Central memory CD8-positive, alpha-beta T cell (primary cell): Measurements from ENCODE around the gene ACVR1.
"Not testable (repeated sequence)": the region's sequence is repeated elsewhere in the genome, so short reads cannot be mapped to it uniquely, and the experiment has no call there.

Source experiments
- ATAC-seq: fragments of 150-1000 bp; cut with Tn5 transposase; replicated peaks from 2 replicates; pipeline ENCODE4 v1.10.0; 2022; ENCODE audit warnings: mild to moderate bottlenecking, moderate FRiP score, moderate number of reproducible peaks; ENCODE audit not compliant: poor library complexity, severe bottlenecking; ENCODE audit errors: extremely low read depth
- DNase-seq, 2 donors: peaks; one replicate each; pipeline ENCODE4 v3.0.0; 2021; ENCODE audit warnings: low spot score in 2 of 2
- H3K27ac Mint-ChIP-seq: one replicate; pipeline ENCODE4 v1.8.0; 2022; ENCODE audit warnings: low read depth, mild to moderate bottlenecking, moderate library complexity, mixed read lengths
- H3K27me3 Mint-ChIP-seq: one replicate; pipeline ENCODE4 v1.8.0; 2022; ENCODE audit warnings: mixed read lengths
- H3K36me3 Mint-ChIP-seq: one replicate; pipeline ENCODE4 v1.8.0; 2022; ENCODE audit warnings: mild to moderate bottlenecking, moderate library complexity, mixed read lengths; ENCODE audit not compliant: insufficient read depth
- H3K4me1 Mint-ChIP-seq: one replicate; pipeline ENCODE4 v1.8.0; 2022; ENCODE audit warnings: mixed read lengths
- H3K4me3 Mint-ChIP-seq: one replicate; pipeline ENCODE4 v1.8.0; 2022; ENCODE audit warnings: mild to moderate bottlenecking, moderate library complexity, mixed read lengths
- H3K9me3 Mint-ChIP-seq: one replicate; pipeline ENCODE4 v1.8.0; 2022; ENCODE audit warnings: mixed read lengths

The ACVR1 gene

DNA sequence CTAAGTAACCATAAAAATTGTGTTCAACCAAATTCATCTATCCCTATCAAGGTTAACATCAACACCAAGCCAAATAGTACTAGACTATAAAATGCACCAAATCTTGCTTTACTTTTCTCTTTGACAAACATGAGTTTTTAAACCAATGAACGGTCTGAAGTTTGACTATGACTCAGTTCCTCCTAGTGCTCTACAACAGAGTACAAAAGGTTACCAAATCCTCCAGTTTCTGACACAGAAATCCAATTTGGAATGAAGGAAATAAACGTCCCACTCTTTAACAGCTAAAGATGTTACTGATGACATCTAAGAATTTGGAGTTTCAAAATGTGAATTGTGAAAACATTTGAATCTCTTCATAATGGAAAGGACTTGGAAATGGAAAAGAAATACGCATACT is 11.8 kb upstream of the ACVR1 start:
- Mint-ChIP-seq H3K4me1 (peaks cover 15% of the 10 kb centered on the region), H3K27me3 (no peaks in the 10 kb centered on the region), H3K36me3 (peaks cover 2% of the 10 kb centered on the region), H3K9me3 (no peaks in the 10 kb centered on the region), H3K4me3 (no peak overlapping the region), H3K27ac (no peak overlapping the region)
- DNase-seq: no peak
- no peak for ATAC-seq

DNA sequence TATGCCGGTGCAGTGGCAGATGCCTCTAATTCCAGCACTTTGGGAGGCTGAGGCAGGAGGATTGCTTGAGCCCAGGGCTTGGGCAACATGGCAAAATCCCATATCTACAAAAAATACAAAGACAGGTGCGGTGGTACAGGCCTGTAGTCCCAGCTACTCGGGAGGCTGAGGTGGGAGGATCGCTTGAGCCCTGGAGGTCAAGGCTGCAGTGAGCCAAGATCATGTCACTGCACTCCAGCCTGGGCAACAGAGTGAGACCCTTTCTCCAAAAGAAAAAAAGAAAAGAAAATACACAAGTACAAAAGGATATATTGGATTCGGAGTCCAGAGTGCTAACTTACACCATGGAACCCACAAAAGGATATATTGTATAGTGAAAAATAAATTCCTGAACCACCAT is 8.4 kb upstream of the ACVR1 start:
- not testable (repeated sequence) for H3K9me3 Mint-ChIP-seq, DNase-seq, H3K4me1 Mint-ChIP-seq, H3K36me3 Mint-ChIP-seq, H3K27ac Mint-ChIP-seq, H3K4me3 Mint-ChIP-seq, H3K27me3 Mint-ChIP-seq, ATAC-seq

DNA sequence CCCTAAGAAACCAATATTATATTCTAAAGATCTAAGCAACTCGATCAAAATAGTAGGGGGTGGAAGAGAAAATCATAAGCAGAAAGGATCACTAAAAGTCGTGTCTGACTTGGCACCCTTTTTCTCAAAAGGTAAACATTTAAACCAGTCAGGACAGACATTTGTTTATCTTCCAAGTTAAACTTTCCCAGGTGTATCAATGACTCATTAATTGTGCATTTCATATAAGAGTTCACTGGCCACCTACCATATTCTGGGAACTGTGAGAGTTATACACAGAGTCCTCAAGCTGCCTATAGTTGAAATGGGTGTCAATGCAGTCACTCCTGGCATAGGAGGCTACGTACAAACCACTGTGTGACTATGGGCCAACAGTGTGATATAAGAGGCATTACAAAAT is 4.8 kb upstream of the ACVR1 start:
- Mint-ChIP-seq H3K27me3 (no peaks in the 10 kb centered on the region), H3K36me3 (peaks cover 3% of the 10 kb centered on the region), H3K27ac (no peak overlapping the region), H3K9me3 (no peaks in the 10 kb centered on the region), H3K4me3 (no peak overlapping the region), H3K4me1 (peaks cover 20% of the 10 kb centered on the region)
- no peak for ATAC-seq
- no peak for DNase-seq

DNA sequence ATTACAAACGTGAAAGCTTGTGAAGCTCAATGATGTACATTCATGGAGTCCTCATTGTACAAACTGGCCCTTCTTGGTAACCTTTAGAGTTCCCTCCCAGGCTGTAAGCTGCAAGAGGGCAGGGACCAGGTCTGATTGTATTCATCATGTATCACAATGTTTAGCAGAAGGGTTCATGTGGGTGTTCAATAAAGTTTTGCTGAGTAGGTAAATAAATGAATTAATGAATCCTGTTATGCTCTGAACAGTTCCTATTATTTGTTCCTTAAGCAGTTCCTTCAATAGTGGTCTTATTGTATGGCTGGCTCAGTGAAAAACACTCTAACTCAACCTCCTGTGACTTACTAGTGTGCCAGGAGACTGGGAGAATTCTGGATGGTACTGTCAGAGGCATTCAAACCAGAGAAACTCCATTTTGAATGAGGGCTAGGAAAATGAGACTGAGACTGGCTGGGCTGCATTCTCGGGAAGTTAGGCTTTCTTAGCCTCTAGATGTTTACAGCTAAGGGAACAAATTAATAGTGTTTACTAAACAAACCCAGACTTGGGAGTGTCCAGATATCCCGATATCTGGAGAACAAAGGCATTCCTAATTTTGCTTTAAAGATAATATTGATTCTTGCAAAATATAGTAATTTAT is 1.8 kb upstream of the ACVR1 start:
- Mint-ChIP-seq H3K27ac (no peak overlapping the region), H3K36me3 (peaks cover 5% of the 10 kb centered on the region), H3K4me3 (no peak overlapping the region), H3K27me3 (no peaks in the 10 kb centered on the region), H3K4me1 (peaks cover 41% of the 10 kb centered on the region), H3K9me3 (no peaks in the 10 kb centered on the region)
- ATAC-seq (no peak), DNase-seq (no peak)

DNA sequence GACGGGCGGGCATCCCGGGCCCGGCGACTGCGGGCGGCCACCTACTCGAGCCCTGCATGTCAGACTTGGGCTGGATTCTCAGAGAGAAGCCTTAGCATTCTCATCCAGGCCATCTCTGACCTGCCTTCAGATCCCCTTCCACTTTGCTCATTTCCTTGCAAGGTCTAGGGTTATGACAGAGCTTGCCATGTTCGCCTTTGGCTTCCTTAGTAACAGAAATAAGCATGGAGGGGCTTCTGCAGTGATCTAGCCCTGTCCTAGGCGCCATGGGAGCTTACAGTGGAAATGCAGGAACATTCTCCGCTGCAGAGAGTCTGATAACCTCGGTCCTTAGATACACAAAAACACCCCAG is 632 bp upstream of the ACVR1 start:
- DNase-seq (no peak), ATAC-seq (peak; percentile 16)
- H3K4me1 Mint-ChIP-seq: peaks cover 41% of the 10 kb centered on the region
- H3K36me3 Mint-ChIP-seq: peaks cover 5% of the 10 kb centered on the region
- H3K27me3 Mint-ChIP-seq: no peaks in the 10 kb centered on the region
- peak overlapping the region; percentile 56 for H3K27ac Mint-ChIP-seq
- H3K4me3 Mint-ChIP-seq: peak overlapping the region; percentile 87
- no peaks in the 10 kb centered on the region for H3K9me3 Mint-ChIP-seq

DNA sequence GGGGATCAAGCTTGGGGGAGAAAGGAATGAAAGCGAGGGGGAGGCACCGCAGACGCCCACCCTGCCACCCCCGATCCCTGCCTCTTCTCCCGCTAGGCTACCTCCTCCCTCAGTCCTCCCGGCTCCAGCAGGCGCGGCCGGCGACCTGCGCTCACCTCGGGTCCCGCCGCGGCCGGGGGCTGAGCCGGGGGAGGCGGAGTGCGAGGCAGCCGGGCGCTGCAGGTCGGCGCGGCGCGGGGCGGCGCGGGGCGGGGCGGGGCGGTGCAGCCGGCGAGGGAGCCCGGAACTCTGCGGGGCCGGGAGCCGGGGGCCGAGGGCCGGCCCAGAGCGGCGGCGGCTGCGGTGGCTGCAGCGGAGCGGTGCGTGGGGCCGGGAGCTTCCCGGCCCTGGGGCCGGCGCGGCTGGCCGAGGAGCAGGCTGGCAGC is 477 bp downstream of the ACVR1 start:
- H3K9me3 Mint-ChIP-seq: no peaks in the 10 kb centered on the region
- H3K27ac Mint-ChIP-seq: peak overlapping the region; percentile 74
- H3K36me3 Mint-ChIP-seq: peaks cover 5% of the 10 kb centered on the region
- peak overlapping the region; percentile 87 for H3K4me3 Mint-ChIP-seq
- ATAC-seq (peak; percentile 62), DNase-seq (peak; percentile 26 to 40)
- no peaks in the 10 kb centered on the region for H3K27me3 Mint-ChIP-seq
- H3K4me1 Mint-ChIP-seq: peaks cover 46% of the 10 kb centered on the region

DNA sequence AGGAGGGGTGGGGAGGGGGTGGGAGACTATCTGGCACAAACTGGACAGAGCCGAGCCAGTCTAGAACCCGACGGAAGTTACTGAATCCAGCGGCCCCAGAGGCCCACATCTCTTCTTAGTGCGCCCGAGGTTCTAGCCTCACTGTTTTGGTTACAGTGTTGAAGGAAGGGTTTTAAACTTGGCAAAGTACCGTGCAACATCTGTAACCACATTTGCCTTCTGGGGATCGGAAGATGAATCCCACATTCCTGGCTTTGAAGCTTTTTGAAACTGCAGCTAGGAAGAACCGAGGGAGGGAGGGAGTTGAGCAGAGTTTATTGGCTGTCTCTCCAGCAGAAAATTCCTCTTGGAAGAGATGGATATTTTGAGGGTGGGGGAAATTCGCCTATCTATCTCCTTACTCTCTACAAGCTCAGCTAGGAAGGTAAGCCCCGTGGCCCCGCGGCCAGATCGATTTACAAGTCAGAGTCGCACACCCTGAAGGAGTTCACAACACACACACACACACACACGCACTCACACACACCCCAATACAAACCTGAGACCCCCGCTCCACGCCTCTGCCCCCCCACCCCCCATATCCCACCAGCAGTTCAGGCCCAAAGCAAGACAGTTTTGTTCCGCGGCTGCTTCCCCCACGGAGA is 1.0 kb downstream of the ACVR1 start:
- Mint-ChIP-seq H3K4me3 (peak overlapping the region; percentile 87), H3K27ac (peak overlapping the region; percentile 74), H3K9me3 (no peaks in the 10 kb centered on the region), H3K36me3 (peaks cover 5% of the 10 kb centered on the region), H3K4me1 (peaks cover 48% of the 10 kb centered on the region), H3K27me3 (no peaks in the 10 kb centered on the region)
- ATAC-seq: no peak
- no peak for DNase-seq

DNA sequence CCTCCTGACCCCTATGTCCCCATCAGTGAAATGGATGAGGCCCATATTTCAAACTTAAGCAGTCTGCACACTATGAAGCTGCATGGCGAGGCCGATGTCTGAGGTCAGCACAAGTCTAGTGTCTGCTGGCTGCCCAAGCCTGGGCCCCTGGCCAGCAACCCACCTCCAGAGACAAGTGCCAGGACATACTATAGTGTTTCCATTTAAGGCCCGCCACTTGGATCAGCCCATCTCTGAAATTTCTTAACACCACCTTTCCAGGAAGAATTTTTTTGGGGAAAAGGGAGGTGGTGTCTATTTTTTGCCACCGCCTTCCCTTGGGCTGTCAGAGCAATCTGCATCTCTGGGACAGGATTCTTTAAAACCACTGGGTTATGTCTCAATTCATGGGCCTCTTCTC is 1.8 kb downstream of the ACVR1 start:
- Mint-ChIP-seq H3K4me3 (peak overlapping the region; percentile 87), H3K4me1 (peaks cover 54% of the 10 kb centered on the region), H3K27me3 (no peaks in the 10 kb centered on the region), H3K36me3 (peaks cover 5% of the 10 kb centered on the region), H3K9me3 (no peaks in the 10 kb centered on the region), H3K27ac (peak overlapping the region; percentile 5)
- DNase-seq (no peak), ATAC-seq (no peak)

DNA sequence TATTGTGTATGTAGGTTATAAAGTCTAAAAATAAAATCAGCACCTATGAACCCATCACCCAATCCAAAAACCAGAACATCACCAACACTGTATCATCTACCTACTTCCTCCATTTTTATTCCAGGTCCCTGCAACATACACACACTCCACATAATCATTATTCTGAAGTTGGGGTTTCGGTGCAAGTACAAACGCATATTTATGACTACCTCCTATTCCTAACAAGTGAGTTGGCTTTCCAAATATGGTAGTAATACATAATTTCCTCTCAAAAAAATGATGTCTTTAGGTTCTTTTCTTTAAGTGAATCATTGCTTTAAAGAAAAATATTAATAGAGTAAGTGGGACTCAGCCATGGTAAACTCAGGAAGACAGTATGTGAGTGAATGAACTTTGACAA is 3.3 kb downstream of the ACVR1 start:
- no peak for ATAC-seq
- Mint-ChIP-seq H3K27me3 (no peaks in the 10 kb centered on the region), H3K4me3 (no peak overlapping the region), H3K36me3 (peaks cover 5% of the 10 kb centered on the region), H3K27ac (no peak overlapping the region), H3K4me1 (peaks cover 53% of the 10 kb centered on the region), H3K9me3 (no peaks in the 10 kb centered on the region)
- DNase-seq: no peak

DNA sequence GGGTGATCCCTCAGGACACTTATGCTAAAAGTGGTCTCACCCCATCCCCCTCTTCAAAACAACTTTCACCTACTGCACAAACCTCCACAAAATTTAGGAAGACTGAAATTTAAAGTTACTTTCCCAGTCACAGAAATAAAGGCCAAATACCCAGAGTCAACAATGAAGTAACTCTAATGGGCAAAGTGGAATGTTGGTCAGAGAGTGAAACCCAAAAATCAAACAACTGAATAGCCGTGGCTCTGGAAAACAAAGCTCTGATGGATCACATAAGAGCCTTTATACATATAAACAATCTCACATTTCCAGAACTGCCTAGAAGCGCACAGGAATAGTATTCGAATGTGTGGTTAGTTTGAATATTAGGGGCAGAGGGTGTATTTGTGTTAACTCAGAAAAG is 4.7 kb downstream of the ACVR1 start:
- DNase-seq: no peak
- Mint-ChIP-seq H3K27me3 (no peaks in the 10 kb centered on the region), H3K36me3 (peaks cover 5% of the 10 kb centered on the region), H3K9me3 (no peaks in the 10 kb centered on the region), H3K27ac (no peak overlapping the region), H3K4me1 (peaks cover 52% of the 10 kb centered on the region), H3K4me3 (no peak overlapping the region)
- ATAC-seq: no peak

DNA sequence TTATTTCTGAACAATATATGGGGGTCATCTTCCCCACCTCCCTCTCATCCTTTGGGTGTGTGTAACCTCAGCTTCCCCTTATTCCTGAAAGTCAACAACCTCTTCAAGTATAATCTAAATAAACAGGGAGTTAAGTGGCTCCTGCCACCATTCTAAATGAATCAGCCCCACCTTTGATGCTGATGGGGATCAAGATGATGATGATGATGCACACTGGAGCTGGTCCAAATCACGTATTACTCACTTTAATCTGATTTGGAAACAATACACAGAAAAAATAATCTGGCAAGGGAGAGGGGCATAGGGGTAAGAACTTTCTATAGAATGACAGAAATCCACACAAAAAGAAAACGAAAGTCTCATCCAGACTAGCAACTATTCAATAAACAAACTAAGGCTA is 7.1 kb downstream of the ACVR1 start:
- Mint-ChIP-seq H3K9me3 (no peaks in the 10 kb centered on the region), H3K4me1 (peaks cover 40% of the 10 kb centered on the region), H3K27ac (no peak overlapping the region), H3K36me3 (no peaks in the 10 kb centered on the region), H3K4me3 (no peak overlapping the region), H3K27me3 (no peaks in the 10 kb centered on the region)
- DNase-seq (no peak), ATAC-seq (no peak)

DNA sequence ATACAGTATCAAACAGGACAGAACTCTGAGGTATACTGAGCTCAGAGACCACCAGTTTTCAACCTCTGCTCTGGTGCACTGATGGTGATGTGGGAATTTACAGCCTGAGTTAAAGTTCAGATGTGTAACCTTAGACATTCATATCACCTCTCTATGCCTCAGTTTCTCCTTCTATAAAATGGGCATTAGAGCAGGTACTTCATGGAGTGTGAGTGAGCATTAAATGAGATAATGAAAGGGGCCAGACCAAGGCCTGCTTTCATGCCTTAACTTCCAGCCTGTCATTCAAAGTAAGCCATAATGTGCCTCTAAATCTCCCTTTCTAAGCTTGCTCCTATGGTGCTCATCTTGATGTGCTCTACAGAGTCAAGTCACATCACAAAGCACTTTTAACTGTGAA is 8.4 kb downstream of the ACVR1 start:
- no peaks in the 10 kb centered on the region for H3K9me3 Mint-ChIP-seq
- H3K27me3 Mint-ChIP-seq: no peaks in the 10 kb centered on the region
- no peak overlapping the region for H3K27ac Mint-ChIP-seq
- H3K36me3 Mint-ChIP-seq: no peaks in the 10 kb centered on the region
- peaks cover 31% of the 10 kb centered on the region for H3K4me1 Mint-ChIP-seq
- DNase-seq (no peak), ATAC-seq (no peak)
- H3K4me3 Mint-ChIP-seq: no peak overlapping the region
